HG03064 (cell line): ENCODE measurements around the gene KCNN1.

Source experiments
- ATAC-seq: cut with Tn5 transposase; IDR thresholded peaks from one replicate; pipeline ENCODE4 v1.9.1; 2021; ENCODE audit warnings: low read depth; ENCODE audit not compliant: unreplicated experiment

The KCNN1 gene

DNA sequence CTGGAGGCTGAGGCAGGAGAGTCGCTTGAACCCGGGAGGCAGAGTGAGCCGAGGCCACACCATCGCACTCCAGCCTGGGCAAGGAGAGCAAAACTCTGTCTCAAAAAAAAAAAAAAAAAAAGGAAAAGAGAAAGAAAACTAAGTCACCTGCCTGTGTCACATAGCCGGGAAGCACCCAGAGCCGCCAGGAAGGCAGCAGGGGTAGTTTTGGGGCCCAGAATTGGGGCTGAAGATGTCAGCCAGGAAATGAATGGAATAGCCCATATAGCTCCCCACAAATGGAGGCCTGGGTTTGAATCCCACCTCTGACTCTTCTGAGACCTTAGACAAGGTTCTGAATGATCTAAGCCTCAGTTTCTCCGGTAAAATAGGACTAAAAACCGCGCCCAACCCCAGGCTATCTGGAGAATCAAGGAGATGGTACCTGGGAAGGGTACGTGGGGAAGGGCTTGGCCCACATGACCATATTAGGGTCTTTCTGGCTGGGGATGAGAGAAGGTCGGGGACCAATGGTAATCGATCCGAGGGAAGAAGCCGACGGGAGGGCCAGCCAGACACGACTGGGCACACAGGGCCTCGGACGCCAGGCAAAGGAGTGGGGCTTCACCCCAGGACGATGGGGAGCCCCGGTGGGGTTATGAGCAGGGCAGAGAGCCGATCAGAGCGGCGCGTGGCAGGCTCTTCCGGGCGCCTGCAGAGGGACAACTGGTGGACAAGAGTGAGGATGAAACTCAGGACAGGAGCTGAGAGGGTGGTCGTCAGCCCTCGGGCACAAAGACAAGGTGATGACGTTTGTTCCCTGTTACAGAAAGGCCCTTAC, 19.7 kb upstream of the KCNN1 start:
- no peak for ATAC-seq

DNA sequence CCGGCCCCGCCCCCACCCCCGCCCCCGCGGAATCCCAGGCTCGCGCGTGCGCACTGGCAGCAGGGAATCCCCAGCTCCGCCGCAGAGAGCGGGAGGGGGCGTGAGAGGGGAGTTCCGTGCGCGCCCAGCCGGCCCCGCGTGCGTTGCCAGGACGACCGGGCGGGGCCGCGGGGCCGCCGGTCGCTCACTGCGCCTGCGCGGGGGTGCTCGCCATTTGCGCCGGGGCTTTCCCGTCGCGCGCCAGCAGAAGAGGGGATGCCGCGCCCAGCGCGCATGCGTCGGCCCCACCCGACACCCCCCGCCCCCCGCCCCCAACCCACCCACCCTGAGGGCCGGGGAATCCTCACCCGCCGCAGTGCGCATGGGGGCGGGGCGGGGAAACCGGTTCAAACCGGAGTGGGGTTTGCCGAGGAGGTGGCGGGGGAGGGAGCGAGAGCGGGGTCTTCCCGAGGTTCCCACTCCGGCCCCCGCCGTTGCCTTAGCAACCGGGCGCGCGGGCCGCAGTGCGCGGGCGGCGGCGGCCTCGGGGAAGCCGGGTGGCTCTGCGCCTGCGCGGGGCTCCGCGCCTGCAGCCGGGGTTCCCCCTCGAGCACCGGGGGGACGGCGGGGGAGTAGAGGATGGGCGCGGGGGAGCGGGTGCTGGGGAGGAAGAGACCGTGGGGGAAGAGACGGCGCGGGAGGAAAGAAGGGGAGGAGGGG, 18.9 kb upstream of the KCNN1 start:
- ATAC-seq: no peak

DNA sequence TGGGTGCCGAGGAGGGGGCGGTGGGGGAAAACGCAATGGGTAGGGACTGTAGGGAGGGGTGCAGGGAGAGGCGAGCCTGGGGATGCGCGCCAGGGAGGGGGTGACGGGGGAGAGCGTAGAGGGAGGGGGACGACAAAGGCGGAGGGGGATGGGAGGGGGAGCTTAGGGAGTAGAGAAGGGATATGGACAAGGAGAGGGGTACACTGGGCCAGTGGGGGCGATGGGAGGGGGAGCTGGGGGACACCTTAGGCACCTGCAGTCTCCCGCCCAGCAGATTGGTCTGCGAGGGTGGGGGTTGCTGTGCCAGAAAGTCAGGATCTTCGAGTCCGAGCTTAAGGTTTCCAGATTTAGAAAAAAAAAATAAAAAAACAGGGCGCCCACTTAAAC, 18.4 kb upstream of the KCNN1 start:
- no peak for ATAC-seq

DNA sequence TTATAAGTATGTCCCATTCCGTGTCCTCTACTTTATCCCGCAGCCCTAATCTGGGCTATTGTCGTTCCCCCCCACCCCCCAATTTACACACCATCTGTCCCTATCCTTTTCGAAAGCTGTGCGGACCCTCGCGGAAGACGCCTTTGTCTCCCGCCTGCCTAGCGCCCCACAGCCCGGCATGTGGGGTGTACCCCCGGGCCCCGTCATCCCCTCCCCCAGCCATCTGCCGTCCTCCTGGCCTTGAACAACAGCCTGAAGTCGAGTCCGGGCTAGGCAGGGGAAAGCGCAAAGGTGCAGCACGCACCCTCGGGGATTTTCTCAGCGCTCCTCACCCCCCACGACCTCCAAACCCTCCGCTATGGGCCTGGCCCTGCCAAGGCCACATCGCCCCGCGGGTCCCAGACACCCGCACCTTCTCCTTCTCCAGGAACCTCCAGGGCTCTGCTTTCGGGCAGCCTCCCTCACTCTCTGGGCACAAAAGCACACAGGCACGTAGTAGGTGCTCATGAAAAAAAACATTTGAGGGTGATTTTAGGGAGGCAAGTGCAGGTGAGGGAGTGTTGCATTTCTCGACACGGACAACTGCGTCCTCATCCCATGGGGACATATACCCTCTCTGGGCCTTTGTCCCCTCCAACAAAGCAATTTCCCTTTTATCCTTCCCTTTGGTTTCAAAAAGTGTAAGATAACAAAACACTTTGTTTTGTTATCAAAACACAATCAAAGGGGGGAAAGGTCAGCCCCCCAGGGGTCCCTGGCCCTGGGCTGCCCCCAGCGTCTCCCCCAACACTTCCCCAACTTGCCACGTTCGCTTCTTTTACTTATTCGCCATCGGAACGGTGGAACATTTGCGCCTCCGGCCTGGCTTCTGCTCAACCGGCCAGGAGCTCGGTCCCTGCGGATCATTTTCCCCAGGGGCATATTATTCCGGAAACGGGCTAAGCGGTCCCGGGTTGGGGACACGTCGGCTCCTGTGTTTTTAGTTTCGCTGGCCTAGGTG, 17.7 kb upstream of the KCNN1 start:
- no peak for ATAC-seq

DNA sequence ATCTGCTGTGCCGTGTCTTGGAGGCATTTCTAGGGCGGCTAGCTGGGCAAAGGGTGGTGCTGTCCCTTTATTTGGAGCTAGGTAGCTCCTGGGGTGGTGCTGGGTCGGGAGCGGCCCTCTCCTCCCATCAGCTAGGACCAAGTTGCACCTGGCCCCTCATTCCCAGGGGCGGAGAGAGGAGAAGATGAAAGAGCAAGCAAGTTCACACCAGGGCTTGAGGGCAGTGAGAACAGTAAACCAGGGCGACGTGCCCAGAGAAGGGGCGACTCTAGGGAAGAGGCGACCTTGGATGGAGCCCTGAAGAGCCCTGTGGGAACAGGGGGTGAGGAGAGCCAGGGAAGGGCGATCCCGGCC, 17.0 kb upstream of the KCNN1 start:
- no peak for ATAC-seq

DNA sequence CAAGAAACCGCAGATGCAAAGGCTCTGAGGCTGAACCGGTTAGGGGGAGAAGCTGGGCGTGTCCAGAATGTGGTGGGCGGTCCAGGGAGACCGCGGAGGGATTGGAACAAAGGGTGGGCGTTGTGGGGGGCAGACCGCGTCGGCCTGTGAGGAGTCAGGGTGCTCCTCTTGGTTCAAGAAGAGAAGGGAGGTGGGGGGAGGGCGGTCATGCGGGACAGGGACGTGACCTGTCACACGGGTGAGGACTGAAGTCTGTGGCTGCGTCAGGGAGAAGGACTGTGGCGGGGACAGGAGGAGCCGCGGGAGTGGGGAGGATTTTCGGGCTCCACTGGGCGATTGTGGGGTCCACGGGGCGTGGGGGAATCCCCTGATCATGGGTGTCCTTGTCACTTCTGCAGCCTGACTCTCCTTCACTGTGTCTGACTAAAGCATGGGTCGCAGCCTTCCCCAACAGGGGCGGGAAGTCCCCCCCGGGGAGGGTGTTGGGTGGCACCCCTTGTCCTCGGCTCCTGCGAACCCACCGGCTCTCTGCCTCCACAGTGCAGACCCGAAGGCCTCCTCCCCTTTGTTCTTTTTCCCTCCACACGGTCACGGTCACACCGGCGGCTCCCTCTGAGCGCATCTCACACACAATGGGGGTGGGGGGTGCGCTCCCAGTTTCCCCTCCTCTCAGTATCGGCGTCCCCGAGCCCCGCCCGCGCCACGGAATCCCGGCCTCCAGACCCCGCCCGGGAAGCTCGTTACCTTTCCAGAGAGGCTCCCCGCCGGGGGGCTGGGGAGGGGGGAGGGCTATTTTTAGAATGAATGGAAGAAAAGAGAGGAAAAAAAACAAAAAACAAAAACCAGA, 16.4 kb upstream of the KCNN1 start:
- ATAC-seq: no peak

DNA sequence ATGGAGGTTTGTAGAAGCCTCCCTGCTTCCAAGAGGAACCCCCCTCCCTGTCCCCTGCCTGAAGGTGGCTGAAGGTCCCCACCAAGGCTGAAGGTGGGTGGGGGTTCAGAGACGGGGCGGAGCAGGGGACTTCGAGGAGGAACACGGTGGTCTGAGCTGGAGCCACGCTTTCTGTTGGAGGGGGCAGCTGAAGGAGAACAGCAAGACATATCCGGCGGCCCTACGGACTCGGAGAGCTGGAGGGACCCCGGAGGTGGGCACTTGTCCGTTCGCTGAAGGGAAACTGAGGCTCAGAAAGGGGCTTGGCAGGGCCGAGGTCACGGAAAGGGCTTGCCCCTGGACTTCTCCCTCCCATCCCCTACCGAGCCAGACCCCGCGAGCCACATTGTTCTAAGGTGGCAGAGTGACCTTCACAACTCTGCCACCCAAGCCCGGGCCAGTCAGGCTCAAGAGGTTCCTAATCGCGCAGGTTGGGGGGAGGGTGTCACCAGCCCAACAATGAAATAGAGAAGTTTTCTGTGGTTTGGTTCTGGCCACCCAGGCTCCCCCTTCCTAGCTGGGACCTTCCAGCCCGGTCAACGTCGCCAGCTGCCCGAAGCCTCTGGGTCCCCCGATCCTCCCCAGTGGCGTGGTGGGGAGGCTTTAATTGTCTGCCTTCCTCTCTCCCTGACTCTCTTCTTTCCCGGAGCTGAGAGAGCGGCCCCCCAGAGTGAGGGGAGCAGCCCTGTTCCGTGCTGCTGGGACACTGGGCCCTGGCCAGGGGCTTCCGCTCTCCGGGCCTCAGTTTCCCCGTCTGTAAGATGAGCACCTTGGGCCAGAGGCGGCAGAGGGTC, 15.5 kb upstream of the KCNN1 start:
- no peak for ATAC-seq

DNA sequence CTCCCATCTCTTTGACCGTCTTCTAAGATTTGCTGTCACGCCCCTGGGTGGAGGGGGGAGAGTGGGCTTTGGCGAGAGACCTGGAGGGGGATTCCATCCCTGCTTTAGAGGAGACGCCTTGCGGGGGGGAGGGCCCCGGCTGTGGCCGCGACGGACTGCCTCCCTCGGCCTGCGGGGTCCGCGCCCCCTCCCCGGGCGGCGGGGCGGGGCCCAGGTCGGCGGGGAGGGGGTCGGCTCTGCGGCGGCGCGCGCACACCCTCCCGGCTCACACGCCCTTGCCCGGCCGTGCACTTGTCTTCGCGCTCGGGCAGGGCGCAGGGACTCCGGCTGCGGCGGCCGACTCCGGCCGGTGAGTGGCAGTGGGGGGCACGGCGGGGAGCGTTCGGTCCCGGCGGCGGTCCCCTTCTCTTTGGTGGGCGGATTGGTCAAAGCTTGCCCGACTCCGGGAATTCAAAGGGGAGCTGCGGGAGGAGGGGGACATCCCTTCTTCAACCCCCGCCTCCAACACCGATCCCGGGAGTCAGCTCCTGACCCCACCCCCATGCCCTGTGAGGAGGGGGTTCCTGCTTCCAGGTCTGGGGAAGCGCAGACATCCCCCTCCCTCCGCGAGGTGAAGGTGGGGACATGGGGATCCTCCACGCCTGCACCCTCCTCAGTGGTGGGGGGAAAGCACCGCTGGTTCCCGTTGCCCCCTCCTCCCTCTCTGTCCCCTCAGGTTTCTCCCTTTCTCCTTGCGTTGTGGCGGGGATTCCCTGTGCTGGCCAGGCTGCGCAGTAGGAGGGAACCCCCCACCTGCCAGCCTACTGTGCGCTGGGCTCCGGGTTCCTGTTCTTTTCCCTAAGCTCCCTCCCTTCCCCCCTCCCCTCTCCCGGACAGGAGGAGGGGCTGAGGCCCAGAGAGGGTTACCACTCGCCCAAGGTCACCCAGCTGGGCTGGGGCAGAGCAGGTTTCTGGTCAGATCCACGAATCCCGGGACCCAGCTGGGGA, 14.6 kb upstream of the KCNN1 start:
- ATAC-seq: no peak

DNA sequence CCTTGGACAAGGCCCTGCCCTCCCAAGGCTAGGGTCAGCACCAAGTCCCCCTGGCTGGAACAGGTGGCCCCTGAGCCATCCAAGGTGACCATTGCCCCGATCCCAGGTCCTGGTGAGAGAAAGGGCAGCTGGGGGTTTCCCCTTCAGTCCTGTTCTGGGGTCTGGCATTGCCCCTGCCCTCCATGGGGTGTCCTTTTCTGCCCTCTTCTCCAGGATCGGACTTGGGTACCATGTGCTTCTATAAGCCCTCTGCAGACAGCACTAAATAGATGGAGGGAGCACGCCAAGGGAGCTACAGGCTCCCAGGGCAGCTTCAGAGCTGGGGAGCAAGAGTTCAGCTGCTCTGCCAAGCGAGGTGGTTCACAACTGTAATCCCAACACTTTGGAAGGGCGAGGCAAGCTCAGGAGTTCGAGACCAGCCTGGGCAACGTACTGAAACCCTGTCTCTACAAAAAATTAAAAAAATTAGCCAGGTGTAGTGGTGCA, 13.5 kb upstream of the KCNN1 start:
- no peak for ATAC-seq

DNA sequence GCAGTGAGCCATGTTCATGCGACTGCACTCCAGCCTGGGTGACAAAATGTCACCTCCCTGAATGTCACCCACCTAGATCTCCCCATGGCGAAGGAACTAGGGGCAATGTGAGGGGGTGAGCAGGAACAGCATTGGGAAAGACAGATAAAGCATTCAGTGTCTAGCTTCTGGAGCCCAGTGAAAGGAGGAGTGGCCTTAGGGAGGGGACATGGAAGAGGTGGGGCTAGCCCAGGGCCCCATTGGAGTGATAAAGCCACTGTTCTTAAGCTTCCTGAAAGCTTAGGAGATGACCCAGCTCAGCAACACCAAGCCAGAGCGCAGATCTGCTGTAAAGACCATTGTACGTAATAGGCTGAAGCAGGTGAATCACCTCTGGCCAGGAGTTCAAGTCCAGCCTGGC, 13.0 kb upstream of the KCNN1 start:
- no peak for ATAC-seq

DNA sequence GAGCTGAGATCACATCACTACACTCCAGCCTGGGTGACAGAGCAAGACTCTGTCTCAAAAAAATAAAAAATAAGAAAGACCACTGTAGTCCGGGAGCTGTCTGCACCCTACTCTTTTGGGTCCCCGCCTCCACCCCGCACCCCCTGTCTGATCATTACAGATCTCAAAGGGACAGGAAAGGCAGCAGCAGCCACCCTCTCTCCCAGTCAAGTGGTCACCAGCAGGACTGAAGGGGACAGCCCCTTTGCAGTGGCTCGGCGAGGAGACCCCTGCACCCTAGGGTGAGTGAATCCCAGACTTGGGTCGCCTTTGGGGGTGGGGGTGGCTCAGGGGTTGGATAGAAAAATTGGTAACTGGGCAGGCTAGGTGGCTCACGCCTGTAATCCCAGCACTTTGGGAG, 12.5 kb upstream of the KCNN1 start:
- no peak for ATAC-seq

DNA sequence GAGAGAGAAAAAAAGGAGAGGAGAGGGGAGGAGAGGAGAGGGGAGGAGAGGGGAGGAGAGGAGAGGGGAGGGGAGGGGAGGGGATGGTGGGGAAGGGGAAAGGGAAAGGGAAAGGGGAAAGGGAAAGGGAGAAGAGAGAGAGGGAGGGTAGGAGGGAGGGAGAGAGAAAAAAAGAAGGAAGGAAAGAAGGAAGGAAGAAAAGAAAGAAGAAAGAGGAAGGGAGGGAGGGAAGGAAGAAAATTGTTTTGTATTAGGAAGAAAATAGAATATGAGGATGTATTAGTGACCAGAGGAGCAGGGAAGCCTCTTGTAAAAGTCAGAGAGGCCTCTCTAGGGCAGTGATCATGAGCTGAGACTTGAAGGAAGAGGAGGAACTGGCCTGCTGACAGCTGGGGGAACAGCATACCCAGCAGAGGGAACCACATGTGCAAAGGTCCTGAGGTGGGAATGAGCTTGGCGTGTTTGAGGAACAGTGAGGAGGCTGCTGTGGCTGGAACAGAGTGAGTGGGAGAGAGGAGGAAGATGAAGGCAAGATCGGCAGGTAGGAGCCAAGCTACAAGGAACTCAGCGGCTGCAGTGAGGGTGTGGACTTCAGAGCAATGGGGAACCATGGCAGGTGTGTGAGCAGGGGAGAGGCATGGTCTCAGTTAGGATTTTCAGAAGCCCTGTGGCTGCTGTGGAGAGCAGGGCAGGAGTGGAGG, 9.6 kb upstream of the KCNN1 start:
- ATAC-seq: no peak

DNA sequence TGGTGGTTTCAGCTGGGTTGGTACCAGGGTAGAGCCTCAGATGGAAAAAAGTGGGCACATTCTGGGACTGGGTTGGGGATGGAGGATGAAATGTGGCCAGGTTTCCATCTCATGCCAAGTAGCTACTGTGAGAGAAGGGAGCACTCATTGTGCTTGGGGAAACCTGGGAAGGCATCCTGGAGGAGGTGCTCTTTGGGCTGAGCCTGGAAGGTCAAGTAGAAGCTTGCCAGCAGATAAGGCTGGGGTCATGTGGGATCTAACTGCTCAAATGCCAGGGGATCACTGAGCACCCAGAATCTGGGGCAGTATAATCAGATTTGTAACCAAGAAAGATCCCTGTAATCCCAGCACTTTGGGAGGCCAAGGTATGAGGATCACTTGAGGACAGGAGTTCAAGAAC, 9.0 kb upstream of the KCNN1 start:
- ATAC-seq: no peak

DNA sequence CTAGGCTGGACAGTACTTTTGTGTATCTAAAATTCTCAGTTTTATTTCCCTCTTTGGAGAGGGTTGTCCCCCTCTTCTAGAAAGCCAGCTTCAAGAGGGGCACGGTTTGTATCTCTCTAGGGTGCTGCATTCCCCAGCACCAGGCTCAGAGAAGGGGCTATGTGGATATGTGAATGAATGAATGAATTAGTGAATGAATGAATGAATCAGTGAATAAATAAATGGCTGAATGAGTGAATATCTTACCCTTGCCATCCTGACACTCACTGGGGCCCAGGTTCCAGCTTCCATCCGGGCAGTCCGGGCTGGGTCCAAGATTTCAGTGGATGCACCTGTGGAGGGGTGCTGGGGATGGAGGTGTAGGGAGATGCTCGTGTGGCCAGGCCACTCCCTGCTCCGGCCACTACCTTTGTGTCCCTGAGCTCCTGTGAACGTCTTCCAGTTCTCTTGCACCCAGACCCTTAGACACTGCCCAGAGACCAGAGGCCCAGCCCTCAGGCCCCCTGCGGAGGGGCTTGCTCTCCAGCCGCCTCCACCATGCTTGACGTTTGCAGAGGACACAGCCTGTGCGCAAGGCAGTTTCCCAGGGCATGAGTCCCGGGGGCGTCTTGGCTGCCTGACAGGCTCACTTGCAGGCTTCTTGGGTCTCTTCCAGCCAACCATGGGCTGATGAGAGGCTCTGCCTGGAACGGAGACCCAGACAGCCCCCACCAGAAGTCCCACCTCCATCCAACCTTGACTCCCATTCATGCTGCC, 2.8 kb upstream of the KCNN1 start:
- no peak for ATAC-seq

DNA sequence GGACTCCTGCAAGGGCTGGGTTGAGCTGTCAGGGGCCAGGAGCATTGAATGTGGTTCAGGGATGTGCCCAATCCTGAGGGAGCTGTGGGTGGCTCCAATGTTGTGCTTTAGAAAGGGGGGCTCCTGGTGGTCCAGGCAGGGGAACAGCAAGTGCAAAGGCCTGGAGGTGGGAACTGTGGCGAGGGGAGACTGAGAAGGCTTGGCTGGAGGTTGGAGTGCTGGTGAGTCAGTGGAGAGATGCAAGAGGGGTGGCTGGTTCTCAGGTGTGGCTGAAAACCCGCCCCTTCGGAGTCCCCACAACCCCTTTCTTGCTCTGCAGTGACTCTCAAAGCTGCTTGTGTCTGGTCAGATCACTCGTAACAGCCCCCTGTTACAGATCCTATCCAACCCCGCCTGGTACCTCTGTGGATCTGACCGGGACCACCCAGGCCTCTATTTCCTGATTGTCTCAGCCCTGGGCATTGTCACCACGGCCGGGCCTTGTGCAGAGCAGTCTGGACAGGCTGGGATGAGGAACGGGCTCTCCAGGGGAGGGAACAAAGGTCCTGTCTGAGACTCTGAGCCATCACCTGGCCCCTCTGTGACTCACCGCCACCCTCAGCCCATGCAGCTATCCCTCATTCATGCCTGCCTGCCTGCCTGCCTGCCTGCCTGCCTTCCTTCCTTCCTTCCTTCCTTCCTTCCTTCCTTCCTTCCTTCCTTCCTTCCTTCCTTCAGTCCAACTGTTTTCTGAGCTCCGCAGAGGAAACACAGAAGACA, 1.4 kb upstream of the KCNN1 start:
- ATAC-seq: no peak

DNA sequence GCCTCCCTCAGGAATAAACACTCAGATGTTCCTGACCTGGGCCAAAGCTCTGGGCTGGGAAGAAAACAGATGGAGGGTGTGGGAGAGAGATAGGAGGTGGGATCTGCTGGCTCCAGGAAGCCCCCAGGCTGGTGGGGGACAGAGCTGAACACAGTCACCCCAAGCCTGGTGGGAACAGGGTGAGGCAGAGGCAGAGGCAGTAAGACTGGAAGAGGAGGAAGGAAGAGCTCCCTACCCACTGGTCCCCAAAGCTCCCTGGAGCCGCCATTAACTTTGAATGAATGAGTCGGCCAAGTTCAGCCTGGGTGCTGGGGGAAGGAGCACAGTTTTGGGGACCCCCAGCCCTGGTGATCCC, 801 bp upstream of the KCNN1 start:
- ATAC-seq: no peak
